GM21717 (cell line): ENCODE results near the gene CCL22.
"Not testable (repeated sequence)": the region's sequence is repeated elsewhere in the genome, so short reads cannot be mapped to it uniquely, and the experiment has no call there.

Source experiments
- ATAC-seq: cut with Tn5 transposase; IDR thresholded peaks from one replicate; pipeline ENCODE4 v1.9.1; 2021; ENCODE audit warnings: mild to moderate bottlenecking, moderate library complexity; ENCODE audit not compliant: unreplicated experiment

CCL22 gene

GRCh38 chr16:57374067-57374534 lies 15.5 kb downstream of the CCL22 start:
- ATAC-seq: no peak

DNA sequence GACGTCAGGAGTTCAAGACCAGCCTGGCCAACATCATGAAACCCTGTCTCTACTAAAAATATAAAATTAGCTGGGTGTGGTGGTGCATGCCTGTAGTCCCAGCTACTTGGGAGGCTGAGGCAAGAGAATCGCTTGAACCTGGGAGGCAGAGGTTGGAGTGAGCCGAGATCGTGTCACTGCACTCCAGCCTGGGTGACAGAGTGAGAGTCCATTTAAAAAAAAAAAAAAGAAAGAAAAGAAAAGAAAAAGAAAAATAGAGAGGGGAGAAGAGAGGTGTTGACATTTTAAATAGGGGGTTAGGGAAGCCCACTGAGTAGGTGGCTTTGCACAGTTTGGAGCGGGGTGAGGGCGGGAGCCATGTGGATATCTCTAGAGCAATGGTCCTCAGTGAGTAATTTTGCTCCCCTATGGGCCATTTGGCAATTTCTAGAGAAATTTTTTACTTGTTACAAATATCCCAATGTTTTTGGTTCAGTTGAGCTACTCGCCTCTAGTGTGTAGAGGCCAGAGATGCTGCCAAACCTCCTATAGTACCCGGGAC lies 16.4 kb downstream of the CCL22 start:
- not testable (repeated sequence) for ATAC-seq

- ATAC-seq: no peak
Measured at GRCh38 chr16:57376313-57376818, 17.8 kb downstream of the CCL22 start.

DNA sequence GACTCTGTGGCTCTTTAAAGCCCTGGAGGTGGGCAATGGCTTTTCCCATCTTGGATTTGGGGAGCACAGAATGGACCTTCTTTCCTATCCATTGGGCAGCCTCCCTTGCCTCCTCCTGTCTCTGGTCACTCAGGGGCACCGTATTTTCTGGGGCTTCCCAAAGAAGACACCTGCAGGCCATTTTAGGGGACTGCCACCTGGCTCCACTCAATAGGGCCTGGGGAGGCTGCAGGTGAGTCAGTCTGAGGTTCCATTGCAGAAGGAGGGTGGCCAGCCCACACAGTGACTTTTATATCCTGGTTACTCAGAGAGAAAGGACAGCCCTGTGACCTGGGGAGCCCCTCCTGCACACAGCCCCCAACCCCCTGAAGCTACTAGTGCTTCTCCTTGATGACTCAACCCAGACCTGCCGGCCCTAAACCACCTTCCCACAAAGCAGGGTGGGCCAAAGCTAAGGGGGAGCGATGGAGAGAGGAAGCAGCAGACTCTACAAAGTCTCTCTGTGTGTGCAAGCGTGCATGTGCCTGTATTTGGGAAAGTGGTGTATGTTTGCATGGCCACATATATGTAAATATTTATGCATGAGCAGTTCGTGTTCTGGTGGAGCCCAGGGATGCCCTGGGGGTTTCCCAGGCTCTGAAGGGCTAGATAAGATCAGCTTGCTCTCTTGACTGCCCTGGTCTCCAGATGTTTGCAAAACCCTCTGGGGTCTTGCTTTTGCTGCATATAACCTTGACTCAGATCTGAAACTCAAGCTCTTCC lies 18.7 kb downstream of the CCL22 start:
- ATAC-seq: peak; percentile 70

- ATAC-seq: no peak
Measured at GRCh38 chr16:57379579-57379978, 21.0 kb downstream of the CCL22 start.

GRCh38 chr16:57380671-57381462 lies 22.3 kb downstream of the CCL22 start:
- ATAC-seq: no peak

DNA sequence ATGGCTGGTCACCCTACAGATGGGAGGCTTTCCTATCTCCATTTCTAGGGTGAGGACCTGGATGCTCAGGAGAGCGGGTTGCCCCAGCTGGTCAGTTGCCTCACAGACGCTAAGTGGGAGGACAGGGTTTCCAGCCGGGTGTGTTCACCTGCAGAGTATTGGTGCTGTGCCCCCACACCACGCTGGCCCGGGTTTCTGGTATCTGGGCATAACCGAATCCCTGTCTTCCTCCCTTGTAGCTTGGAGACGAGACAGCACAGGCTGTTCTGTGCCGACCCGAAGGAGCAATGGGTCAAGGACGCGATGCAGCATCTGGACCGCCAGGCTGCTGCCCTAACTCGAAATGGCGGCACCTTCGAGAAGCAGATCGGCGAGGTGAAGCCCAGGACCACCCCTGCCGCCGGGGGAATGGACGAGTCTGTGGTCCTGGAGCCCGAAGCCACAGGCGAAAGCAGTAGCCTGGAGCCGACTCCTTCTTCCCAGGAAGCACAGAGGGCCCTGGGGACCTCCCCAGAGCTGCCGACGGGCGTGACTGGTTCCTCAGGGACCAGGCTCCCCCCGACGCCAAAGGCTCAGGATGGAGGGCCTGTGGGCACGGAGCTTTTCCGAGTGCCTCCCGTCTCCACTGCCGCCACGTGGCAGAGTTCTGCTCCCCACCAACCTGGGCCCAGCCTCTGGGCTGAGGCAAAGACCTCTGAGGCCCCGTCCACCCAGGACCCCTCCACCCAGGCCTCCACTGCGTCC lies 23.4 kb downstream of the CCL22 start:
- ATAC-seq: no peak

GRCh38 chr16:57382535-57383275 lies 24.1 kb downstream of the CCL22 start:
- no peak for ATAC-seq

DNA sequence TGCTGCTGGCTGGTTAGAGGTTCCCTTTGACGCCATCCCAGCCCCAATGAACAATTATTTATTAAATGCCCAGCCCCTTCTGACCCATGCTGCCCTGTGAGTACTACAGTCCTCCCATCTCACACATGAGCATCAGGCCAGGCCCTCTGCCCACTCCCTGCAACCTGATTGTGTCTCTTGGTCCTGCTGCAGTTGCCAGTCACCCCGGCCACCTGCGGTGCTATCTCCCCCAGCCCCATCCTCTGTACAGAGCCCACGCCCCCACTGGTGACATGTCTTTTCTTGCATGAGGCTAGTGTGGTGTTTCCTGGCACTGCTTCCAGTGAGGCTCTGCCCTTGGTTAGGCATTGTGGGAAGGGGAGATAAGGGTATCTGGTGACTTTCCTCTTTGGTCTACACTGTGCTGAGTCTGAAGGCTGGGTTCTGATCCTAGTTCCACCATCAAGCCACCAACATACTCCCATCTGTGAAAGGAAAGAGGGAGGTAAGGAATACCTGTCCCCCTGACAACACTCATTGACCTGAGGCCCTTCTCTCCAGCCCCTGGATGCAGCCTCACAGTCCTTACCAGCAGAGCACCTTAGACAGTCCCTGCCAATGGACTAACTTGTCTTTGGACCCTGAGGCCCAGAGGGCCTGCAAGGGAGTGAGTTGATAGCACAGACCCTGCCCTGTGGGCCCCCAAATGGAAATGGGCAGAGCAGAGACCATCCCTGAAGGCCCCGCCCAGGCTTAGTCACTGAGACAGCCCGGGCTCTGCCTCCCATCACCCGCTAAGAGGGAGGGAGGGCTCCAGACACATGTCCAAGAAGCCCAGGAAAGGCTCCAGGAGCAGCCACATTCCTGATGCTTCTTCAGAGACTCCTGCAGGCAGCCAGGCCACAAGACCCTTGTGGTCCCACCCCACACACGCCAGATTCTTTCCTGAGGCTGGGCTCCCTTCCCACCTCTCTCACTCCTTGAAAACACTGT lies 25.0 kb downstream of the CCL22 start:
- no peak for ATAC-seq

- no peak for ATAC-seq
Measured at GRCh38 chr16:57384248-57385070, 25.9 kb downstream of the CCL22 start.

DNA sequence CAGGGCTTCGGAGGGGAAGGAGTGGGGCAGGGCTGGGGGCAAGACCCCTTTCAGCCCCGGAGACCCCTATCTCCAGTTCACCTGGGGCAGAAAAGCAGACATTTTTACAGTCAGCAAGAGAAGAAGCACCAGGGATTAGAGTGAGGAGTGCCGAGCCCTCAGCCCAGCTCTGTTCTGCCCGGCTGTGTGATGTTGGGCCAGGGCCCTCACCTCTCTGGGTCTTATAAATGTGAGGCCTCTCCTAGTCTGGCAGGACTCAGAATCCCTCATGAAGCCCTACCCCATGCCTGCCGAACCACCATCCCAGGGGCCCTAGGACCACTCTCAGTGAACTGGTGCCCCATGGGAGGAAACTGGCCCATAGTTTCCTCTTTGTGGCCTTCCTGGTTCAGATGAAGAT lies 26.5 kb downstream of the CCL22 start:
- no peak for ATAC-seq

GRCh38 chr16:57386381-57386951 lies 27.9 kb downstream of the CCL22 start:
- ATAC-seq: no peak

- ATAC-seq: no peak
Measured at GRCh38 chr16:57387598-57388354, 29.2 kb downstream of the CCL22 start.

GRCh38 chr16:57388359-57389086 lies 29.9 kb downstream of the CCL22 start:
- no peak for ATAC-seq

- no peak for ATAC-seq
Measured at GRCh38 chr16:57389087-57389468, 30.5 kb downstream of the CCL22 start.

DNA sequence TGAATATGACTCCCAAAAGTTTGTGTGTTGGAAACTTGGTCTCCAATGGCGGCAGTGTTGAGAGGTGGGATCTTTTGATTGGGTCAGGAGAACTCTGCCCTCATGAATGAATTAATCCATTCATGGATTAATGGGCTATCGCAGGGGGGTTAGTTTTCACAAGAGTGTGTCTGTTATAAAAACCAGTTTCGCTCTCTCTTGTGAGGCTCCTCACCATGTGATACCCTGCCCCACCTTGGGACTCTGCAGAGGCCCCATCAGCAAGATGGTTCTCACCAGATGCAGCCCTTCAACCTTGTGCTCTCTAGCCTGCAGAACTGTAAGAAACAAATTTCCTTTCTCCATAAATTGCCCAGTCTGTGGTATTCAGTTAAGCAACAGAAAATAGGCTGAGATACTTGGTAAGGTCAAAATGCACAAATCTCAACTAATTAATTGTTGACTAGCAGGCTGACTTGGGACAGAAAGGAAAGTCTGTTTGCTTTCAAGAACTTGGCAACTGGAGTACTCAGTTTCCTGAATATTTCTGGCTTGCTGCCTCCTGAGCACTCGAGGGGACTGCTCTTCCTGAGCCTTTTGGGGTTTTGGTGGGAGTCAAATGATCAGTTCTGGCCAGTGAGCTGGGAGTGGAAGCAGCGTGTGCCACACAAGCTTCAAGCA lies 32.2 kb downstream of the CCL22 start:
- no peak for ATAC-seq
